GM21360 (cell line): ENCODE data around the gene REC114.
"Not testable (repeated sequence)": the region's sequence is repeated elsewhere in the genome, so short reads cannot be mapped to it uniquely, and the experiment has no call there.

ENCODE experiments used
- ATAC-seq: cut with Tn5 transposase; IDR thresholded peaks from one replicate; pipeline ENCODE4 v1.9.1; 2021; ENCODE audit warnings: mild to moderate bottlenecking, moderate library complexity; ENCODE audit not compliant: unreplicated experiment

Gene REC114

GRCh38 chr15:73442968-73443367 lies at the start of gene REC114:
Gene REC114, plus strand, starts transcription at chr15:73443164. Its CDS starts 22 bp downstream, at chr15:73443186.
- no peak for ATAC-seq

DNA sequence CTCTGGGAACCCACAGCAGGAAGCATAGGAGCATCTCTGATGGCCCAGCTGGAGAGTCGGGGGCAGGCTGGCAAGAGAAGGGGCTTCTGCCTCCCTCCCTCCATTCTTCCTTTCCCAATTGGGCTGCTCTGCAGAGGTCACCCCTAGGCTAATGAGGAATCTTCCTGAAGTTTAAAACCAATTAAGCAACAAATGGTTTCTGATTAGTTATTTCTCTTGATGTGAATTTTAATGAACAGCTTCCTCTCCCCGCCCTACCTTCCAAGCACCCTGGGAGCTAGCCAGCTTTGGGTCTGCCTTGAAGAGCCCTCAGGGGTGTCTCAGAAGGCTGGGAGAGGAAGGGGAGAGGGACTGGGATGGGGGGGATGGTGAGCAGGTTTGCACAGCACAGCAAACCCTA lies 49.6 kb upstream of the REC114 start:
- ATAC-seq = no peak

- ATAC-seq = no peak
Observed at GRCh38 chr15:73394782-73395181, 48.2 kb upstream of the REC114 start.

GRCh38 chr15:73395671-73396070 lies 47.3 kb upstream of the REC114 start:
- no peak for ATAC-seq

DNA sequence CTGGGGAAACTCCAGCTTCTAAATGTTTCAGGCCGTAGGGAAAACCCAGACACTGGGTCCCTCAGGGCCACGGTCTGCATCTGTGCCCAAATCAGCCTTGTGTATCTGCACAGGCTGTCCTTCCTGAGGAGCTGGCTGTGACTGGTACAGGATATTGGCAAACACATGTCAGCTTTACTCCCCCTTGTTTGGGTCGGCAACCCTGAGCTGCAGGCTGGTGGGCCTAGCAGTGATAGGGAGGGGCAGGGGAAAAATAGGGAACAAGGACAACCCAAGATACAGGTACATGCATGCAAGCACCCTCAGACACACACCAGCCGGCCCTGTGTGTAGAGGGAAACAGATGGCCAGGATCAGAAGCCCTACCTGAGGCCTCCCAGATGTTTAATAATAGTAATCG lies 45.5 kb upstream of the REC114 start:
- ATAC-seq = no peak

DNA sequence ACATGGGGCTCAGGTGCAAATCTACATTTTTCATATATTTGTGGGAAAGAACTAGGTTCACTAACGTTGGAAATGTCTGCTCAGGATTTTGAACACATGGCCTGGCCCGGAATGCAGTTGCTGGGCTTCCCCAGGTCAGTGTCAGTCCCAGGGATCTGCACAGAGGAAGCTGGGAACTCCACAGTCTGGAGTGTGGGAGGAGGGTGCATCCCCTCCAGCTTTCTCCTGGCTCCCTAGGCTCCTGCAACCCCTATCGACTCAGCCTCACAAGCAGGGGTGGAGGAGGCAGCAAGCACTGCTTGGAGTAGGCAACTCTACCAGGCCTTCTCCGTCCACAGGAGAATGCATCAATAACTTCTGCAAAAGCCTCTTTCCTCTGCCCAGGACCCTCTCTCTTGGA lies 44.1 kb upstream of the REC114 start:
- ATAC-seq = no peak

DNA sequence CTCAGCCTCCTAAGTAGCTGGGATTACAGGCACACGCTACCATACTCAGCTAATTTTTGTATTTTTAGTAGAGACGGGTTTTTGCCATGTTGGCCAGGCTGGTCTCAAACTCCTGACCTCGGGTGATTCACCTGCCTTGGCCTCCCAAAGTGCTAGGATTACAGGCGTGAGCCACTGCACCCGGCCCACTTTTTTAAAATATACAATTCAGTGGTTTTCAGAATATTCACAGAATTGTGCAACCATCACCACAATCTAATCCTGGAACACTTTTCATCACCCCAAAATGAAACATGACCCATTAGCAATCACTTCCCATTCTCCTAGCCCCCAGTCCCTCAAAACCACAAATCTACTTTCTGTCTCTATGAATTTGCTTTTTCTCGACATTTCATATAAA lies 42.7 kb upstream of the REC114 start:
- not testable (repeated sequence) for ATAC-seq

GRCh38 chr15:73403171-73403570 lies 39.8 kb upstream of the REC114 start:
- ATAC-seq = no peak

GRCh38 chr15:73414876-73415275 lies 28.1 kb upstream of the REC114 start:
- ATAC-seq = no peak

GRCh38 chr15:73424506-73424905 lies 18.5 kb upstream of the REC114 start:
- ATAC-seq = no peak

GRCh38 chr15:73425510-73425909 lies 17.5 kb upstream of the REC114 start:
- no peak for ATAC-seq

DNA sequence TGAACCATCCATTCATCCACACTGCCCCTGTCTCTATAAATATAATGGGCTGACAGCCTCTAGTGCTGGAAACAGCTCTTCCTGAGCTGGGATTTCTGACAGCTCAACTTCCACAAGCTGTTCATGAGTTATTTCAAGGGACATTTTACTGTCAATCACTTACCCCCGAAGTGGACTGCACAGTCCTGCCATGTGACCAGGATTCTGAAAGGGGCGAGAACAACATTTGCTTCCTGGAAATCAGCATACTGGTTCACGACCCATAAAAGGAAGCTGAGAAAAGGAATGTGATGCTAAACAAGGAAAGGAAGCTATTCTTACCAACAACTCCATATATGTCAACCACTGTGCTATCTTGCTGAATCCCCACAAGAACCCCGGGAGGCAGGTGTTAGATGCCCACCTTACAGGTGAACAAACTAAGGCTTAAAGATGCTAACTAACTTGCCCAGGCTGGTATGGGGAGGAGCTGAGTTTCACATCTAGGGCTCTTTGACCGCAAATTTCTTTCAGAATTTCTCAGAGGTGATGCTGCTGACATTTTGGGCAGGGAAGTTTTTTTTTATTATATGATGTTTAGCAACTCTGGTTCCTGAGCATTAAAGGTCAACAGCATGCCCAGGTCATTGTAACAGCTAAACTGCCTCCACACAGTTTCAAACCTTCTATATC lies 16.5 kb upstream of the REC114 start:
- ATAC-seq = no peak

GRCh38 chr15:73431329-73431728 lies 11.6 kb upstream of the REC114 start:
- not testable (repeated sequence) for ATAC-seq

DNA sequence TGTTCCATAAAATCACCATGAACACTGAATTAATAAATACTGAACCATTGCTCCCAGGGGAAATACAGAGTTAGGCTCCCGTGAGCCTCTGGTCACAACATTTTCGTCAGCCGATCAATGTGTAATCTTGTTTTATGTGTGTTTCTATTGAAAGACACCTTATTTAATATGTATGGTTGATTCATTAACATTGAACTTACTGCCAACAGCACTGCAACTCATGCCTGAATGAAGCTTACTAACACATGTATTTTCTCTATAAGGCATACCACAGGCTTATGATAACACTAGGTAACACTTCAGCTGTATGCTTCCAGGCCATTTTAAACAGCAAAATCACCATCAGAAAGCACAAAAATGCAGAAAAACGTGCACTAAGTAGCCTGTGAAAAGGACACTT lies 9.1 kb upstream of the REC114 start:
- no peak for ATAC-seq

DNA sequence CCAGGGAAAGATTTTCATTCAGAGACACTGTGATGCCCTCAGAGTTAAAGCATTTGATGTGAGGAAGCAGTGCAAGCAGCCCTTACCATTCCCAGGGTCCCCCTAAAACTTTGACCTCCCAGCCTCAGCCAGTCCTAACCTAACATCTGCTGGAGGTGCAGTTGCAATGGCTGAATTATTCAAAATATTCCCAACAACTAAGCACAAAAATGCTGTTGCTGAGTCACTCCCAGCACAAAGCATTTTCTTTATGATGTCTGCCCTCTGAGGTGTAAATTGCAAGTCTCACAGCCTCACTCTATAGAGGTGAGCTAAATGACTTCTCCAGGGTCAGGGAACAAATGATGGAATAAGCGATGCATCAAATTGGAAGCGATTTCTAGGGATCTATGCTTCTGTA lies 6.4 kb upstream of the REC114 start:
- no peak for ATAC-seq

GRCh38 chr15:73437543-73438109 lies 5.3 kb upstream of the REC114 start:
- no peak for ATAC-seq

GRCh38 chr15:73438651-73439050 lies 4.3 kb upstream of the REC114 start:
- no peak for ATAC-seq

DNA sequence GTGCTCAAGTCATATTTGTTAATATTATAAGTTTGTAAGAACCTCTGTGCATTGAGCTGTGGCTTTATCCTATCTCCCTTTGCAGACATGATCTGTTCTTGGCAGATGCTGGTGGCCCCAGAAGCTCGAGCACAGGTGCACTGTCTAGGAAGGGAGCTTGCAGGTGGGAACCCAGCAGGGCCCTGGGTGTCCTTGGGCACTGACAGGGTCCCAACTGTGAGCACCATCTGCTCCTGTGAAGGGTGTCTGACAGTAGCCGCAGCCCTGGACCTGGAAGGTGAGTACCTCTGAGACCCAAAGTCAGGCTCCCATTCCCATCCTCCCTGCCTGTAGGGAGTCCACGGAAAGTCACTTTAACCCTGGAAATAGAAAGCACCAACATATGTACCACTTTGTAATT lies 2.4 kb upstream of the REC114 start:
- ATAC-seq = no peak

- no peak for ATAC-seq
Observed at GRCh38 chr15:73442421-73442820, 543 bp upstream of the REC114 start.

GRCh38 chr15:73447471-73447870 lies 4.5 kb downstream of the REC114 start:
- ATAC-seq = not testable (repeated sequence)

- not testable (repeated sequence) for ATAC-seq
Observed at GRCh38 chr15:73448158-73448758, 5.3 kb downstream of the REC114 start.

- ATAC-seq = not testable (repeated sequence)
Observed at GRCh38 chr15:73449980-73450379, 7.0 kb downstream of the REC114 start.
